ENCODE results near the gene TNFSF15.

DNA sequence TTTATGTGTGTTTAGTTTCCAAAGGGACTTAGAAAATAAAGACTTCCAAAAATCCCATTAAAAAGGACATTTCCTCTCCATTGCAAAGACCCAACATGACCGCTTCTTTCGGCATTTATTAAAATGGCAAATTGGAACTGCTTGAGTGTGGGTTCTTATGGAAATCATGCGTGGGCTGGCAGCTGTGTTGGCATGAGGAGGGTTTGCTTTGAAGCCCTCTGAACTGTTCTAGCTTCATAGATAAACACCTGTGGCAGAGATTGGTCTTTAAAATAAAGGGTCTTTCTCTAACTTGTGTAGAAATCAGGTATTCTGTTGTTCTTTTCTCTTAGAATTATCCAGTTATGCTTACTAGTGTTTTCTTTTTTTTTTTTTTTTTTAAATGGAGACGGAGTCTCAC is 68.0 kb downstream of the TNFSF15 start:
- TF ChIP-seq, protein P1, sequence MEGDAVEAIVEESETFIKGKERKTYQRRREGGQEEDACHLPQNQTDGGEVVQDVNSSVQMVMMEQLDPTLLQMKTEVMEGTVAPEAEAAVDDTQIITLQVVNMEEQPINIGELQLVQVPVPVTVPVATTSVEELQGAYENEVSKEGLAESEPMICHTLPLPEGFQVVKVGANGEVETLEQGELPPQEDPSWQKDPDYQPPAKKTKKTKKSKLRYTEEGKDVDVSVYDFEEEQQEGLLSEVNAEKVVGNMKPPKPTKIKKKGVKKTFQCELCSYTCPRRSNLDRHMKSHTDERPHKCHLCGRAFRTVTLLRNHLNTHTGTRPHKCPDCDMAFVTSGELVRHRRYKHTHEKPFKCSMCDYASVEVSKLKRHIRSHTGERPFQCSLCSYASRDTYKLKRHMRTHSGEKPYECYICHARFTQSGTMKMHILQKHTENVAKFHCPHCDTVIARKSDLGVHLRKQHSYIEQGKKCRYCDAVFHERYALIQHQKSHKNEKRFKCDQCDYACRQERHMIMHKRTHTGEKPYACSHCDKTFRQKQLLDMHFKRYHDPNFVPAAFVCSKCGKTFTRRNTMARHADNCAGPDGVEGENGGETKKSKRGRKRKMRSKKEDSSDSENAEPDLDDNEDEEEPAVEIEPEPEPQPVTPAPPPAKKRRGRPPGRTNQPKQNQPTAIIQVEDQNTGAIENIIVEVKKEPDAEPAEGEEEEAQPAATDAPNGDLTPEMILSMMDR (conservative IDR thresholded peaks at IDR 0.05 in 1 of 2, IDR thresholded peaks at IDR 0.05 in 1 of 2; ENCODE audit: extremely low read depth in 1 of 2, insufficient read depth in 1 of 2, low read depth in 1 of 2, low read length in 2 of 2) = no peak
- TF ChIP-seq EZH2 (IDR thresholded peaks at IDR 0.05; ENCODE audit: borderline replicate concordance, low read length) = no peak

Data from mammary epithelial cell (primary cell).